Upper lobe of left lung (tissue), 6 donors: ENCODE data around the gene RNF224. TPM values are rescaled to one million over a fixed set of nuclear protein-coding genes. Genes with fewer than 3 reads are reported as not detected.
A peak's percentile ranks its signal among the peaks of the same experiment; 100 is the strongest.

Experiments
- ATAC-seq, 2 donors: fragments of 200-7000 bp; cut with Tn5 transposase; one replicate each; pipeline ENCODE4 v1.9.1; 2022; ENCODE audit warnings: mild to moderate bottlenecking in 2 of 2, moderate library complexity in 2 of 2; ENCODE audit not compliant: low FRiP score in 2 of 2
- DNase-seq, 2 donors: peaks; one replicate each; pipeline ENCODE4 v3.0.0-alpha.2; 2019 to 2020
- H3K27ac ChIP-seq, 4 donors: fragments of 200-600 bp; sonication (generic); one replicate each; pipeline ENCODE4 v1.5.1; 2016 to 2019
- H3K27me3 ChIP-seq, 4 donors: fragments of 200-600 bp; sonication (generic); one replicate each; pipeline ENCODE4 v1.5.1; 2017 to 2019
- H3K36me3 ChIP-seq, 4 donors: fragments of 200-600 bp; sonication (generic); one replicate each; pipeline ENCODE4 v1.5.1; 2016 to 2019
- H3K4me1 ChIP-seq, 4 donors: fragments of 200-600 bp; sonication (generic); one replicate each; pipeline ENCODE4 v1.5.1; 2018 to 2019
- H3K4me3 ChIP-seq, 4 donors: fragments of 200-600 bp; sonication (generic); one replicate each; pipeline ENCODE4 v1.5.1; 2017 to 2019; ENCODE audit warnings: mild to moderate bottlenecking in 2 of 4, moderate library complexity in 1 of 4
- H3K9me3 ChIP-seq, 4 donors: fragments of 200-600 bp; sonication (generic); one replicate each; pipeline ENCODE4 v1.5.1; 2018 to 2019
- CTCF ChIP-seq, 6 experiments: fragments of 450-650 bp in 4 of 6; fragments of 200-600 bp in 2 of 6; sonication (generic) in 2 of 6; IDR thresholded peaks; one replicate each; pipeline ENCODE4 v1.5.1; 2016 to 2019; ENCODE audit warnings: antibody characterized with exemption in 6 of 6
- EP300 ChIP-seq, 4 donors: sonication (generic); formaldehyde crosslinking; IDR thresholded peaks; one replicate each; pipeline ENCODE4 v1.5.1; 2017; ENCODE audit warnings: antibody characterized with exemption in 4 of 4, control low read depth in 2 of 4
- POLR2A ChIP-seq, 4 donors: fragments of 450-650 bp; IDR thresholded peaks; one replicate each; pipeline ENCODE4 v1.5.1; 2016 to 2017; ENCODE audit warnings: antibody characterized with exemption in 4 of 4, mild to moderate bottlenecking in 2 of 4
- POLR2AphosphoS5 ChIP-seq, 2 donors: sonication (generic); formaldehyde crosslinking; IDR thresholded peaks; one replicate each; pipeline ENCODE4 v1.5.1; 2017; ENCODE audit warnings: antibody characterized with exemption in 2 of 2
- WGBS, 2 donors: methylation state at CpG; one replicate each; pipeline ENCODE4 v1.1.5; 2017 to 2018; 5-methylcytosine and 5-hydroxymethylcytosine counted together
- total RNA-seq, 6 donors: library from RNA; depleted of rRNA in 4 of 6; stranded (reverse); fragments of >200 nt in 4 of 6; gene quantifications; one replicate each; pipeline versions ENCODE4 v1.1.0 to v1.2.1, GENCODE V29; 2016 to 2021
- donor health status: DM: no; HTN: no; CAD: no; lungs with moderate emphysema.
- donor health status: DM: no; HTN: yes; CAD: no; lungs with severe emphysema.

The RNF224 gene
- total RNA-seq, 6 donors from 2014 or later: 0.46 to 0.59 (median 0.57) TPM; not detected in 3

DNA sequence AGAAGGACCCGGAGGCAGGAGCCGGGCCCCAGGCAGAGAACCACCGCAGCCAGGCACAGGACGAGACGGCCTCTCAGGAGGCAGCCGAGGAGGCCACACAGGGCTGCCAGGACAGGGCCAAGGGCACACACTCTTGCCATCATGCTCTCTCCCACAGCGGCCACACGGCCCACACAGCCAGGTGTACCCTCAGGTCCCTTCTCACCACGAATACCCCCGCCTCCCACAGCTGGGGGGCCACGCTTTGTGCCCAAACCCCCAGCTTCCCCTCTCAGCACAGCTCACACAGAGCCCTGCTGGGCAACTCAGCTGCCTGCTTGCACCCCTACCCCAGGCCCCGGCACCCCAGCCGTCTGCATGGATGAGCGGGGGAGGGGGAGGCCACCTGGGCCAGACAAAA lies 33.5 kb upstream of the RNF224 start:
- WGBS, 2 donors: 88 to 90% methylated on average over 5 to 14 of the region's 14 CpGs
- H3K4me3 ChIP-seq: no peak overlapping the region

GRCh38 chr9:137194388-137194787 lies 32.9 kb upstream of the RNF224 start:
- 74% methylated on average over 13 of the region's 16 CpGs; no CpG with 5 or more reads in 1 of the 2 donors for WGBS, 2 donors
- Histone ChIP-seq H3K27ac (peak overlapping the region in 1 of 4 donors; percentile 18), H3K4me1 (peaks cover 21 to 67% (median 55%) of the 10 kb centered on the region in 4 donors), H3K4me3 (no peak overlapping the region), H3K9me3 (no peaks in the 10 kb centered on the region), H3K27me3 (no peaks in the 10 kb centered on the region), H3K36me3 (peaks cover 7 to 30% (median 17%) of the 10 kb centered on the region in 4 donors)
- TF ChIP-seq EP300 (IDR thresholded peaks at IDR 0.05) (no peak), POLR2A (IDR thresholded peaks at IDR 0.05) (no peak), CTCF (IDR thresholded peaks at IDR 0.05) (no peak), POLR2AphosphoS5 (IDR thresholded peaks at IDR 0.05) (no peak)
- no peak for ATAC-seq
- DNase-seq: peak in 1 of 2 donors; percentile 82

More for the DNA sequence above, 33.5 kb upstream of the RNF224 start:
- DNase-seq (peak in 1 of 2 donors; percentile 60), ATAC-seq (no peak)
- Histone ChIP-seq H3K36me3 (peaks cover 7 to 30% (median 17%) of the 10 kb centered on the region in 4 donors), H3K27me3 (no peaks in the 10 kb centered on the region), H3K9me3 (no peaks in the 10 kb centered on the region), H3K4me1 (peaks cover 17 to 66% (median 52%) of the 10 kb centered on the region in 4 donors), H3K27ac (peak overlapping the region in 1 of 4 donors; percentile 18)
- TF ChIP-seq POLR2AphosphoS5 (IDR thresholded peaks at IDR 0.05) (no peak), POLR2A (IDR thresholded peaks at IDR 0.05) (no peak), CTCF (IDR thresholded peaks at IDR 0.05) (no peak), EP300 (IDR thresholded peaks at IDR 0.05) (no peak)

GRCh38 chr9:137194909-137195308 lies 32.4 kb upstream of the RNF224 start:
- H3K27ac ChIP-seq: peak overlapping the region in 1 of 4 donors; percentile 18
- H3K27me3 ChIP-seq: no peaks in the 10 kb centered on the region
- DNase-seq (no peak), ATAC-seq (no peak)
- H3K9me3 ChIP-seq: no peaks in the 10 kb centered on the region
- H3K4me3 ChIP-seq: no peak overlapping the region
- 66 to 81% methylated on average over 8 to 10 of the region's 10 CpGs for WGBS, 2 donors
- peaks cover 20 to 67% (median 55%) of the 10 kb centered on the region in 4 donors for H3K4me1 ChIP-seq
- peaks cover 6 to 28% (median 14%) of the 10 kb centered on the region in 4 donors for H3K36me3 ChIP-seq
- no peak for TF ChIP-seq CTCF (IDR thresholded peaks at IDR 0.05)
- no peak for TF ChIP-seq EP300 (IDR thresholded peaks at IDR 0.05)
- no peak for TF ChIP-seq POLR2AphosphoS5 (IDR thresholded peaks at IDR 0.05)
- TF ChIP-seq POLR2A (IDR thresholded peaks at IDR 0.05): no peak

GRCh38 chr9:137195525-137196220 lies 31.6 kb upstream of the RNF224 start:
- peak in 1 of 2 donors; percentile 69 for DNase-seq
- WGBS, 2 donors: 86 to 88% methylated on average over 12 to 17 of the region's 21 CpGs

More at GRCh38 chr9:137195525-137196220, 31.6 kb upstream of the RNF224 start:
- no peak for ATAC-seq
- TF ChIP-seq POLR2AphosphoS5 (IDR thresholded peaks at IDR 0.05) (no peak), CTCF (IDR thresholded peaks at IDR 0.05) (no peak)
- Histone ChIP-seq H3K36me3 (peaks cover 3 to 20% (median 7%) of the 10 kb centered on the region in 4 donors), H3K4me1 (peaks cover 13 to 60% (median 48%) of the 10 kb centered on the region in 4 donors), H3K27me3 (no peaks in the 10 kb centered on the region), H3K9me3 (no peaks in the 10 kb centered on the region), H3K4me3 (no peak overlapping the region), H3K27ac (peak overlapping the region in 1 of 4 donors; percentile 48)
